K562 (cell line): ENCODE data around the gene PRDM16. TPM values are rescaled to one million over a fixed set of nuclear protein-coding genes. Genes with fewer than 3 reads are reported as not detected.

Experiments used
- ATAC-seq: fragments of 200-7000 bp; cut with Tn5 transposase; 3 replicates; pipeline ENCODE4 v1.9.1; 2020; ENCODE audit warnings: moderate library complexity
- BruUV-seq: library from RNA; stranded (reverse); fragments of 400-500 nt; replicated peaks from 2 replicates; lab custom pipeline; 2021; lab: Mats Ljungman, UMichigan
- CTCF ChIA-PET: fragments of 300-600 bp; formaldehyde crosslinking; extraction: SDS; loops from one replicate; lab custom pipeline; 2021; ENCODE audit warnings: low intra/inter-chr PET ratio; lab: Yijun Ruan, JAX
- POLR2A ChIA-PET: fragments of 300-600, 350-650 bp; sonication (Branson Sonifier 250); formaldehyde crosslinking; extraction: SDS; loops from one replicate; lab custom pipeline; 2021; ENCODE audit warnings: antibody characterized with exemption, inconsistent platforms; lab: Yijun Ruan, JAX
- DNase-seq, 4 experiments: peaks; one replicate each; pipeline versions ENCODE4 v3.0.0 to v3.0.0-alpha.2; 2011 to 2018; ENCODE audit warnings: low spot score in 3 of 4, mixed read lengths in 3 of 4; ENCODE audit errors: extremely low read depth in 1 of 4
- FAIRE-seq: peaks from 2 replicates; lab custom pipeline; 2011; peaks lifted over from hg19 to GRCh38; lab: Jason Lieb, UNC
- H2AFZ ChIP-seq: 2 replicates; pipeline ENCODE4 v1.6.0; 2011; ENCODE audit warnings: low read depth, low read length, control low read depth, inconsistent platforms
- H3K27ac ChIP-seq: fragments of 200-600 bp; 3 replicates; pipeline ENCODE4 v1.8.0; 2011; ENCODE audit warnings: low read depth, mild to moderate bottlenecking, control low read depth, inconsistent platforms, low read length, moderate library complexity, mixed read lengths; ENCODE audit errors: extremely low read depth
- H3K27me3 ChIP-seq, 2 experiments: fragments of 300-600 bp in 1 of 2; 2 replicates in 1 of 2; 3 replicates in 1 of 2; pipeline versions ENCODE4 v1.6.0 to v1.8.0; 2011; ENCODE audit warnings: inconsistent platforms in 2 of 2, low read length in 2 of 2, mild to moderate bottlenecking in 1 of 2, mixed read lengths in 1 of 2, moderate library complexity in 1 of 2; ENCODE audit not compliant: control insufficient read depth in 2 of 2, insufficient read depth in 2 of 2
- H3K36me3 ChIP-seq: fragments of 300-600 bp; 3 replicates; pipeline ENCODE4 v1.8.0; 2011; ENCODE audit warnings: mild to moderate bottlenecking, low read length, inconsistent platforms; ENCODE audit not compliant: control insufficient read depth, insufficient read depth
- H3K4me1 ChIP-seq, 2 experiments: fragments of 200-600 bp in 1 of 2; replicated peaks in 1 of 2; 2 replicates in 1 of 2; 3 replicates in 1 of 2; pipeline versions ENCODE4 v1.5.1 to v1.8.0; 2011; ENCODE audit warnings: inconsistent platforms in 2 of 2, low read length in 2 of 2, mild to moderate bottlenecking in 1 of 2, mixed read lengths in 1 of 2, moderate library complexity in 1 of 2; ENCODE audit not compliant: control insufficient read depth in 2 of 2, insufficient read depth in 2 of 2
- H3K4me2 ChIP-seq: 2 replicates; pipeline ENCODE4 v1.6.1; 2011; ENCODE audit warnings: low read length, control low read depth, inconsistent platforms, mixed read lengths; ENCODE audit not compliant: insufficient read depth
- H3K4me3 ChIP-seq: fragments of 200-600 bp; sonication (generic), shearing (Covaris generic); 2 replicates; pipeline ENCODE4 v1.5.1; 2016; ENCODE audit warnings: control low read depth, inconsistent platforms
- H3K79me2 ChIP-seq: fragments of 200-600 bp; 3 replicates; pipeline ENCODE4 v1.8.0; 2011; ENCODE audit warnings: low read length, inconsistent platforms; ENCODE audit not compliant: control insufficient read depth, insufficient read depth
- H3K9ac ChIP-seq, 2 experiments: 2 replicates each; pipeline versions ENCODE4 v1.6.0 to v1.6.1; 2011; ENCODE audit warnings: low read depth in 2 of 2, low read length in 2 of 2, control low read depth in 1 of 2, inconsistent platforms in 1 of 2, mild to moderate bottlenecking in 1 of 2, mixed read lengths in 1 of 2; ENCODE audit not compliant: insufficient read depth in 1 of 2
- H3K9me1 ChIP-seq: one replicate; pipeline ENCODE4 v1.6.0; 2011; ENCODE audit warnings: inconsistent platforms, mild to moderate bottlenecking, low read length, moderate library complexity; ENCODE audit not compliant: control insufficient read depth, insufficient read depth
- H3K9me3 ChIP-seq: replicated peaks from 2 replicates; pipeline ENCODE4 v1.5.1; 2011; ENCODE audit warnings: low read depth, low read length, inconsistent platforms; ENCODE audit not compliant: control insufficient read depth, insufficient read depth
- H4K20me1 ChIP-seq: replicated peaks from 2 replicates; pipeline ENCODE4 v1.6.1; 2011; ENCODE audit warnings: low read length, inconsistent platforms, mixed read lengths; ENCODE audit not compliant: control insufficient read depth, insufficient read depth
- DEAF1 ChIP-seq: fragments of 450-650 bp; formaldehyde crosslinking; IDR thresholded peaks from 2 replicates; pipeline ENCODE4 v1.4.0; 2020; ENCODE audit warnings: mild to moderate bottlenecking, moderate library complexity
- EP400 ChIP-seq: fragments of 450-650 bp; IDR thresholded peaks from 2 replicates; pipeline ENCODE4 v1.6.1; 2017; ENCODE audit warnings: antibody characterized with exemption, mild to moderate bottlenecking, moderate library complexity
- MIER1 ChIP-seq: fragments of 450-650 bp; IDR thresholded peaks from 2 replicates; pipeline ENCODE4 v1.6.1; 2016; ENCODE audit warnings: antibody characterized with exemption, mild to moderate bottlenecking, low read depth
- MTF1 ChIP-seq: fragments of 250-450 bp; sonication (Bioruptor Pico); IDR thresholded peaks from 2 replicates; pipeline ENCODE4 v1.9.0; 2021; ENCODE audit warnings: moderate library complexity, mild to moderate bottlenecking, inconsistent platforms, borderline replicate concordance
- NR4A1 ChIP-seq, 2 experiments: fragments of 250-450 bp in 1 of 2; fragments of 450-650 bp in 1 of 2; sonication (Bioruptor Pico) in 1 of 2; IDR thresholded peaks; 2 replicates each; pipeline versions ENCODE4 v1.4.0 to v1.6.1; 2016 to 2020; ENCODE audit warnings: mild to moderate bottlenecking in 2 of 2, missing compliant biosample characterization in 1 of 2, missing genetic modification characterization in 1 of 2, moderate library complexity in 1 of 2
- PRMT5 ChIP-seq: sonication (generic); formaldehyde crosslinking; IDR thresholded peaks from 2 replicates; pipeline ENCODE4 v1.5.0; 2020; ENCODE audit warnings: missing genetic modification reagents
- RBM15 ChIP-seq: fragments of 200-400 bp; formaldehyde crosslinking; IDR thresholded peaks from 2 replicates; pipeline ENCODE4 v1.6.1; 2018; ENCODE audit warnings: mild to moderate bottlenecking, low read length, moderate library complexity; ENCODE audit not compliant: insufficient read depth
- SMARCC2 ChIP-seq: fragments of 450-650 bp; IDR thresholded peaks from 2 replicates; pipeline ENCODE4 v1.6.1; 2017; ENCODE audit warnings: antibody characterized with exemption, moderate library complexity, mild to moderate bottlenecking, low read depth
- WGBS: fragments of 100-300 bp; shearing (Covaris generic); methylation state at CpG from one replicate; pipeline ENCODE4 v1.1.6; 2016; ENCODE audit warnings: low coverage, mixed read lengths; ENCODE audit not compliant: insufficient coverage; ENCODE audit errors: missing lambda C conversion rate; 5-methylcytosine and 5-hydroxymethylcytosine counted together
- in situ Hi-C: fragments of 300-500 bp; cut with MboI; formaldehyde crosslinking; loops from 4 replicates; pipeline ENCODE4 v1.15.0; 2018; ENCODE audit warnings: inconsistent platforms, mixed read lengths
- intact Hi-C: fragments of 100-400 bp; cut with micrococcal nuclease; formaldehyde crosslinking; loops from 2 replicates; pipeline ENCODE4 v1.14.2; 2022
- polyA plus RNA-seq, 8 experiments: library from polyadenylated mRNA; depleted of rRNA in 4 of 8; stranded (reverse) in 5 of 8; unstranded in 3 of 8; fragments of >200 nt; fragmentation: Nextera tagmentation in 2 of 8; fragmentation: Illumina TruSeq in 1 of 8; extraction: Ambion mirVana in 2 of 8; extraction: Trizol in 1 of 8; gene quantifications; 2 replicates each; pipeline versions ENCODE4 v1.2.1 to v1.2.3, GENCODE V29; 2011 to 2014; ENCODE audit warnings: inconsistent platforms in 1 of 8, missing spikeins in 1 of 8
- total RNA-seq, 7 experiments: library from RNA; depleted of rRNA in 6 of 7; stranded (reverse); fragments of >200 nt in 6 of 7; fragmentation: Illumina TruSeq in 2 of 7; extraction: Trizol in 2 of 7; gene quantifications; 2 replicates each; pipeline versions ENCODE4 v1.2.1 to v1.2.3, GENCODE V29; 2011 to 2021; ENCODE audit warnings: low replicate concordance in 1 of 7
- TF ChIP-seq, protein P1 (sequence below), 2 experiments: fragments of 450-650 bp in 1 of 2; sonication (generic) in 1 of 2; formaldehyde crosslinking; conservative IDR thresholded peaks; 2 replicates each; pipeline versions ENCODE4 v1.4.0 to v1.8.1; 2020 to 2022; ENCODE audit warnings: mild to moderate bottlenecking in 1 of 2, missing genetic modification reagents in 1 of 2

PRDM16 gene
- total and polyA plus RNA-seq, 9 of the 15 experiments (the other 6 are each of a cell fraction or from before 2014, with no cell fraction given): 0.10 to 0.27 TPM; not detected in 7

DNA sequence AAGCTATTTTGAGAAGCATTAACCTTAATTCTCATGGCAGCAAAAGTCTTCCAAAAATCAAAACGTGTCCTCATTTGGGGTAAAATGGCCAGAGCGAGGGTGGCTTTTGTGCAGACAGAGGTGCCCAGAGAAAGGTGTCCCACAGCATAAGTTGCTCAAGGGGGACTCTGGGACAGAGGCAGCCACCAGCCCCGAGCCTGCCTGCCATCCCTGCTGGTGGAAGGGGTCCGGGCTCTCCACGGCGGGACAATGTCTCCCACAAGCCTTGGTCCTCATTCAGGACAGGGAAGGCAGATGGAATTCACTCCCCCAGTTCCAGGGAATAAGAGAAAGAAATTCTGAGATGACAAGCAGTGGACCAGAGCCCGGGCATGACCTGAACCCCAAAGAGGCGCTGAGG lies 372.9 kb downstream of the PRDM16 start (continued):
- TF ChIP-seq MTF1 (CRISPR knock-in tag): no peak
- no peak for TF ChIP-seq MIER1
- TF ChIP-seq, protein P1, sequence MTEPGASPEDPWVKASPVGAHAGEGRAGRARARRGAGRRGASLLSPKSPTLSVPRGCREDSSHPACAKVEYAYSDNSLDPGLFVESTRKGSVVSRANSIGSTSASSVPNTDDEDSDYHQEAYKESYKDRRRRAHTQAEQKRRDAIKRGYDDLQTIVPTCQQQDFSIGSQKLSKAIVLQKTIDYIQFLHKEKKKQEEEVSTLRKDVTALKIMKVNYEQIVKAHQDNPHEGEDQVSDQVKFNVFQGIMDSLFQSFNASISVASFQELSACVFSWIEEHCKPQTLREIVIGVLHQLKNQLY (CRISPR knock-in tag; conservative IDR thresholded peaks at IDR 0.05): no peak
- TF ChIP-seq PRMT5: no peak

DNA sequence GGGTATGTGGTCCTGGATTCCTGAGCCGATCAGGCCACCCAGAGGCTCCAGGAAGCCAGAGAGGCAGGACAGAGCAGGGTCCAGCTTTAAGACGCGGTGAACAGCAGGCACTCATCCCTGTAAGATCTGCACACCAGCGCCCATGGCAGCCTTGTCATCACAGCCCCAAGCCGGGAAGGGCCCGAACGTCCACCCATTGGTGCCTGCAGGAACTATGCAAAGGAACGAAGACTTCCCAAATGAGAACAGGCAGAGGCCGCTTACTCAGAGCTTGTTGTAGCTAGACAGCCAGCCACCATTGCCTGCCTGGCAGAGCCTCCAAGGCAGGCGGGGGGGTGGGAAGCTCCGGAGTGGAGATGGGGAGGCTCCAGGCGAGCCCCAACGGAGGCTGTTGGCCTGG lies 373.3 kb downstream of the PRDM16 start:
- ChIA-PET CTCF (no interaction called here), POLR2A (interaction anchor here (0.8 to 0.9 kb wide), 2 partner anchors 8 to 91 kb away, joined by 3 to 4 read pairs; no protein-coding TSS in a partner anchor)
- H3K27me3 ChIP-seq: peaks cover 29 to 56% of the 10 kb centered on the region in 2 experiments; a peak in 4 of 5 replicates
- no peaks in the 10 kb centered on the region for H3K4me1 ChIP-seq
- H4K20me1 ChIP-seq: peaks cover 3% of the 10 kb centered on the region; the same call in 1 of the 2 replicates
- no peak for ATAC-seq
- no peaks in the 10 kb centered on the region for H3K79me2 ChIP-seq
- no peak for TF ChIP-seq SMARCC2
- TF ChIP-seq EP400: no peak
- TF ChIP-seq DEAF1 (CRISPR knock-in tag): no peak
- no peak for TF ChIP-seq RBM15
- no peak for TF ChIP-seq NR4A1 (CRISPR knock-in tag; IDR thresholded peaks at IDR 0.05)
- TF ChIP-seq NR4A1 (tag; IDR thresholded peaks at IDR 0.05): no peak
- WGBS: under 1% methylated on average over 13 of the region's 13 CpGs
- H3K27ac ChIP-seq: no peak overlapping the region
- in situ Hi-C loops (loop anchor here (5.0 kb wide), 1 partner anchor 180 kb away; no protein-coding TSS in a partner anchor), intact Hi-C loops (no loop called here)
- H3K9me3 ChIP-seq: no peaks in the 10 kb centered on the region
- no peak overlapping the region for H3K4me2 ChIP-seq
- H3K9ac ChIP-seq: no peak overlapping the region
- BruUV-seq: no TSS peak
- H3K4me3 ChIP-seq: no peak overlapping the region
- FAIRE-seq: no peak
- DNase-seq: no peak
- no peaks in the 10 kb centered on the region for H3K36me3 ChIP-seq
- no peak overlapping the region for H2AFZ ChIP-seq
- no peaks in the 10 kb centered on the region for H3K9me1 ChIP-seq
